Measurements from ENCODE around the gene GRK3.
"Not testable (repeated sequence)": the region's sequence is repeated elsewhere in the genome, so short reads cannot be mapped to it uniquely, and the experiment has no call there.

GRK3 gene

GRCh38 chr22:25702571-25703167 is 138.2 kb downstream of the GRK3 start:
- DNase-seq: no peak

- DNase-seq: no peak
Measured at GRCh38 chr22:25704701-25705100, 140.2 kb downstream of the GRK3 start.

- DNase-seq: no peak
Measured at GRCh38 chr22:25706197-25706596, 141.7 kb downstream of the GRK3 start.

- not testable (repeated sequence) for DNase-seq
Measured at GRCh38 chr22:25708430-25708829, 144.0 kb downstream of the GRK3 start.

- DNase-seq: peak; percentile 27
Measured at GRCh38 chr22:25709758-25710157, 145.3 kb downstream of the GRK3 start.

GRCh38 chr22:25710501-25710900 is 146.0 kb downstream of the GRK3 start:
- no peak for DNase-seq

- no peak for DNase-seq
Measured at GRCh38 chr22:25711491-25711890, 147.0 kb downstream of the GRK3 start.

GRCh38 chr22:25712661-25713400 is 148.4 kb downstream of the GRK3 start:
- no peak for DNase-seq

GRCh38 chr22:25714070-25714469 is 149.6 kb downstream of the GRK3 start:
- DNase-seq: no peak

GRCh38 chr22:25714739-25715138 is 150.3 kb downstream of the GRK3 start:
- DNase-seq: no peak

- no peak for DNase-seq
Measured at GRCh38 chr22:25716637-25717036, 152.2 kb downstream of the GRK3 start.

GRCh38 chr22:25718135-25718840 is 153.8 kb downstream of the GRK3 start:
- no peak for DNase-seq

GRCh38 chr22:25722223-25722622 is 157.7 kb downstream of the GRK3 start:
- no peak for DNase-seq

- DNase-seq: no peak
Measured at GRCh38 chr22:25722626-25723025, 158.2 kb downstream of the GRK3 start.

GRCh38 chr22:25726241-25726640 is 161.8 kb downstream of the GRK3 start:
- no peak for DNase-seq

- DNase-seq: no peak
Measured at GRCh38 chr22:25728071-25728470, 163.6 kb downstream of the GRK3 start.

GRCh38 chr22:25729016-25729995 is 164.8 kb downstream of the GRK3 start:
- DNase-seq: no peak

- no peak for DNase-seq
Measured at GRCh38 chr22:25735650-25736049, 171.2 kb downstream of the GRK3 start.

GRCh38 chr22:25736378-25737011 is 172.0 kb downstream of the GRK3 start:
- peak; percentile 49 for DNase-seq

- DNase-seq: no peak
Measured at GRCh38 chr22:25739659-25740344, 175.3 kb downstream of the GRK3 start.

Data from CD4-positive, alpha-beta T cell treated with Interleukin-17A for 4 hours (primary cell).